SK-N-SH treated with all-trans-retinoic acid at 6 μM for 48 hours (cell line): ENCODE measurements around the gene RAB8B.

Experiments used
- ATAC-seq: fragments of 200-7000 bp; cut with Tn5 transposase; 3 replicates; pipeline ENCODE4 v1.9.1; 2020; ENCODE audit warnings: mild to moderate bottlenecking, moderate library complexity
- ARNTL ChIP-seq: fragments of 450-650 bp; formaldehyde crosslinking; IDR thresholded peaks from 2 replicates; pipeline ENCODE4 v1.5.0; 2020; ENCODE audit warnings: low read depth, mild to moderate bottlenecking, moderate library complexity, borderline replicate concordance
- CREB5 ChIP-seq: fragments of 250-450 bp; sonication (Bioruptor Pico); IDR thresholded peaks from 2 replicates; pipeline ENCODE4 v1.5.1; 2020; ENCODE audit warnings: low read depth, mild to moderate bottlenecking, moderate library complexity
- CSRNP3 ChIP-seq: fragments of 250-450 bp; sonication (Bioruptor Pico); IDR thresholded peaks from 2 replicates; pipeline ENCODE4 v1.5.1; 2021; ENCODE audit warnings: mild to moderate bottlenecking, moderate library complexity
- GLIS3 ChIP-seq: fragments of 250-450 bp; sonication (Bioruptor Pico); IDR thresholded peaks from 2 replicates; pipeline ENCODE4 v1.5.0; 2020; ENCODE audit warnings: mild to moderate bottlenecking, moderate library complexity
- ISL1 ChIP-seq: fragments of 250-450 bp; sonication (Bioruptor Pico); IDR thresholded peaks from 2 replicates; pipeline ENCODE4 v2.1.2; 2022; ENCODE audit warnings: mild to moderate bottlenecking, moderate library complexity
- OSR1 ChIP-seq: fragments of 250-450 bp; sonication (Bioruptor Pico); IDR thresholded peaks from 2 replicates; pipeline ENCODE4 v1.8.0; 2022; ENCODE audit warnings: moderate library complexity, mild to moderate bottlenecking, inconsistent platforms
- PATZ1 ChIP-seq: fragments of 250-450 bp; sonication (Bioruptor Pico); IDR thresholded peaks from 2 replicates; pipeline ENCODE4 v1.8.0; 2020; ENCODE audit warnings: mild to moderate bottlenecking, moderate library complexity, borderline replicate concordance
- POU6F1 ChIP-seq: fragments of 250-450 bp; sonication (Bioruptor Pico); IDR thresholded peaks from 2 replicates; pipeline ENCODE4 v1.8.0; 2021; ENCODE audit warnings: low read depth, mild to moderate bottlenecking, moderate library complexity, borderline replicate concordance
- PPARA ChIP-seq: fragments of 250-450 bp; sonication (Bioruptor Pico); IDR thresholded peaks from 2 replicates; pipeline ENCODE4 v1.5.0; 2020; ENCODE audit warnings: mild to moderate bottlenecking, borderline replicate concordance
- RARB ChIP-seq: fragments of 250-450 bp; sonication (Bioruptor Pico); IDR thresholded peaks from 2 replicates; pipeline ENCODE4 v1.8.0; 2021; ENCODE audit warnings: mild to moderate bottlenecking, moderate library complexity
- SNAI2 ChIP-seq: fragments of 250-450 bp; sonication (Bioruptor Pico); IDR thresholded peaks from 2 replicates; pipeline ENCODE4 v1.5.0; 2020; ENCODE audit warnings: mild to moderate bottlenecking, moderate library complexity
- ZC3H10 ChIP-seq: fragments of 250-450 bp; sonication (Bioruptor Pico); IDR thresholded peaks from 2 replicates; pipeline ENCODE4 v1.5.1; 2021; ENCODE audit warnings: mild to moderate bottlenecking, moderate library complexity
- ZNF565 ChIP-seq: fragments of 450-650 bp; formaldehyde crosslinking; conservative IDR thresholded peaks from 2 replicates; pipeline ENCODE4 v1.5.0; 2020; ENCODE audit warnings: low read depth, mild to moderate bottlenecking, moderate library complexity
- ZNF70 ChIP-seq: fragments of 450-650 bp; formaldehyde crosslinking; IDR thresholded peaks from 2 replicates; pipeline ENCODE4 v1.5.0; 2020; ENCODE audit warnings: mild to moderate bottlenecking, moderate library complexity
- ZNF8 ChIP-seq: fragments of 450-650 bp; formaldehyde crosslinking; IDR thresholded peaks from 2 replicates; pipeline ENCODE4 v1.5.0; 2020; ENCODE audit warnings: mild to moderate bottlenecking, moderate library complexity

RAB8B gene

GRCh38 chr15:63284335-63284734 lies 94.9 kb downstream of the RAB8B start (continued):
- no peak for TF ChIP-seq PPARA (CRISPR knock-in tag)
- TF ChIP-seq ISL1 (CRISPR knock-in tag) = no peak
- no peak for TF ChIP-seq ARNTL (CRISPR knock-in tag)
- no peak for TF ChIP-seq GLIS3
- no peak for TF ChIP-seq ZNF8 (CRISPR knock-in tag)
- no peak for TF ChIP-seq ZNF565 (CRISPR knock-in tag)
- TF ChIP-seq, all 23 proteins: peak for 0

- TF ChIP-seq ZNF565 (CRISPR knock-in tag) (no peak), SNAI2 (CRISPR knock-in tag) (no peak), PPARA (CRISPR knock-in tag) (no peak), RARB (no peak), ISL1 (CRISPR knock-in tag) (no peak)
- no peak for ATAC-seq
Measured at GRCh38 chr15:63287109-63287508, 97.7 kb downstream of the RAB8B start.

GRCh38 chr15:63288342-63288741 lies 98.9 kb downstream of the RAB8B start:
- ATAC-seq = peak; percentile 44; the same call in 2 of the 3 replicates

GRCh38 chr15:63288778-63289378 lies 99.5 kb downstream of the RAB8B start:
- peak; percentile 84 for ATAC-seq

More at GRCh38 chr15:63288342-63288741, 98.9 kb downstream of the RAB8B start:
- TF ChIP-seq OSR1 (CRISPR knock-in tag) (no peak), ZNF70 (no peak), POU6F1 (CRISPR knock-in tag) (no peak), RARB (no peak), PPARA (CRISPR knock-in tag) (no peak), CSRNP3 (no peak)
- TF ChIP-seq, all 23 proteins: peak for 0

GRCh38 chr15:63291507-63291906 lies 102.1 kb downstream of the RAB8B start:
- ATAC-seq = peak; percentile 37; the same call in 2 of the 3 replicates
- TF ChIP-seq SNAI2 (CRISPR knock-in tag) (no peak), ZNF70 (no peak), PPARA (CRISPR knock-in tag) (no peak), CREB5 (CRISPR knock-in tag) (no peak)

More at GRCh38 chr15:63288778-63289378, 99.5 kb downstream of the RAB8B start:
- TF ChIP-seq ARNTL (CRISPR knock-in tag) (no peak), PATZ1 (CRISPR knock-in tag) (no peak), PPARA (CRISPR knock-in tag) (no peak), ZC3H10 (CRISPR knock-in tag) (no peak), POU6F1 (CRISPR knock-in tag) (no peak)
